PC-3 (cell line): ENCODE results near the gene PALD1. TPM values are rescaled to one million over a fixed set of nuclear protein-coding genes. Genes with fewer than 3 reads are reported as not detected.
A peak's percentile ranks its signal among the peaks of the same experiment; 100 is the strongest.

ENCODE experiments used
- ATAC-seq: fragments of 200-7000 bp; cut with Tn5 transposase; 2 replicates; pipeline ENCODE4 v1.9.1; 2020; ENCODE audit warnings: mild to moderate bottlenecking, moderate library complexity
- BruUV-seq: library from RNA; stranded (reverse); fragments of 400-500 nt; replicated peaks from 2 replicates; lab custom pipeline; 2021; lab: Mats Ljungman, UMichigan
- CTCF ChIA-PET: fragments of 300-600 bp; sonication (Branson Sonifier 250); formaldehyde crosslinking; loops from one replicate; lab custom pipeline; 2022; ENCODE audit warnings: antibody characterized with exemption; lab: Charles Lee
- POLR2A ChIA-PET: fragments of 300-600 bp; sonication (Branson Sonifier 250); formaldehyde crosslinking; loops from one replicate; lab custom pipeline; 2022; ENCODE audit warnings: antibody characterized with exemption; ENCODE audit not compliant: unreplicated experiment; lab: Charles Lee
- DNase-seq: peaks from one replicate; pipeline ENCODE4 v3.0.0-alpha.2; 2015
- H2AFZ ChIP-seq: fragments of 300-600 bp; sonication (generic); 2 replicates; pipeline ENCODE4 v1.6.0; 2016; ENCODE audit warnings: antibody characterized with exemption, low read length
- H3F3A ChIP-seq: fragments of 300-600 bp; sonication (generic); one replicate; pipeline ENCODE4 v1.6.0; 2017; ENCODE audit warnings: antibody characterized with exemption, low read length, control low read depth, mild to moderate bottlenecking; ENCODE audit not compliant: unreplicated experiment
- H3K27ac ChIP-seq: fragments of 300-600 bp; sonication (generic); 2 replicates; pipeline ENCODE4 v1.5.1; 2016; ENCODE audit warnings: mild to moderate bottlenecking, low read length
- H3K27me3 ChIP-seq: fragments of 300-600 bp; sonication (generic); 2 replicates; pipeline ENCODE4 v1.6.1; 2016; ENCODE audit warnings: low read length, mixed read lengths
- H3K36me3 ChIP-seq: fragments of 300-600 bp; sonication (generic); 2 replicates; pipeline ENCODE4 v1.6.1; 2016; ENCODE audit warnings: low read depth, mixed run types, low read length, mixed read lengths
- H3K4me1 ChIP-seq: fragments of 300-600 bp; sonication (generic); 2 replicates; pipeline ENCODE4 v1.5.1; 2016; ENCODE audit warnings: low read length; ENCODE audit not compliant: insufficient read depth
- H3K4me2 ChIP-seq: fragments of 300-600 bp; sonication (generic); 2 replicates; pipeline ENCODE4 v1.6.0; 2016; ENCODE audit warnings: low read length
- H3K4me3 ChIP-seq: fragments of 300-600 bp; sonication (generic); 2 replicates; pipeline ENCODE4 v1.5.1; 2016; ENCODE audit warnings: mild to moderate bottlenecking, low read length, mixed read lengths
- H3K79me2 ChIP-seq: fragments of 300-600 bp; sonication (generic); 2 replicates; pipeline ENCODE4 v1.6.1; 2017; ENCODE audit warnings: low read length, mixed read lengths
- H3K9ac ChIP-seq: fragments of 300-600 bp; sonication (generic); 2 replicates; pipeline ENCODE4 v1.6.0; 2016; ENCODE audit warnings: mild to moderate bottlenecking, low read length
- H3K9me2 ChIP-seq: fragments of 300-600 bp; sonication (generic); replicated peaks from 2 replicates; pipeline ENCODE4 v1.6.1; 2016; ENCODE audit warnings: mixed run types, low read length, mixed read lengths
- H3K9me3 ChIP-seq: fragments of 300-600 bp; sonication (generic); 2 replicates; pipeline ENCODE4 v1.6.1; 2016; ENCODE audit warnings: low read length, mixed read lengths
- H4K20me1 ChIP-seq: fragments of 300-600 bp; sonication (generic); 2 replicates; pipeline ENCODE4 v1.6.1; 2016; ENCODE audit warnings: low read length, mixed read lengths
- CTCF ChIP-seq: fragments of 300-600 bp; sonication (generic); conservative IDR thresholded peaks from 2 replicates; pipeline ENCODE4 v1.5.1; 2017; ENCODE audit warnings: antibody characterized with exemption, low read depth, mild to moderate bottlenecking, low read length
- EZH2 ChIP-seq: fragments of 300-600 bp; sonication (generic); IDR thresholded peaks from one replicate; pipeline ENCODE4 v1.6.1; 2017; ENCODE audit warnings: antibody characterized with exemption, mild to moderate bottlenecking, low read length; ENCODE audit not compliant: unreplicated experiment
- EZH2phosphoT487 ChIP-seq: fragments of 300-600 bp; sonication (generic); IDR thresholded peaks from 2 replicates; pipeline ENCODE4 v1.6.1; 2018; ENCODE audit warnings: mild to moderate bottlenecking, antibody characterized with exemption, low read length, borderline replicate concordance
- intact Hi-C: fragments of 100-400 bp; cut with micrococcal nuclease; formaldehyde crosslinking; loops from 2 replicates; pipeline ENCODE4 v1.9.0; 2023
- total RNA-seq: library from RNA; depleted of rRNA; stranded (reverse); fragments of >200 nt; gene quantifications from 2 replicates; pipeline ENCODE4 v1.2.3, GENCODE V29; 2014

PALD1 gene
- total RNA-seq, 1 experiment from 2014 or later: 0.80 TPM

GRCh38 chr10:70532554-70533188, 54.1 kb downstream of the PALD1 start:
- ATAC-seq (no peak), DNase-seq (no peak)
- Histone ChIP-seq H3F3A (no peaks in the 10 kb centered on the region), H3K4me2 (no peak overlapping the region), H3K4me1 (peaks cover 7% of the 10 kb centered on the region; the same call in 1 of the 2 replicates), H3K9me2 (no peaks in the 10 kb centered on the region), H3K79me2 (no peaks in the 10 kb centered on the region), H3K9me3 (no peaks in the 10 kb centered on the region), H3K27me3 (no peaks in the 10 kb centered on the region), H3K36me3 (no peaks in the 10 kb centered on the region), H2AFZ (no peak overlapping the region), H3K27ac (no peak overlapping the region), H3K4me3 (no peak overlapping the region), H3K9ac (no peak overlapping the region), H4K20me1 (no peaks in the 10 kb centered on the region)
- TF ChIP-seq CTCF: 0 out of 2 replicates have a peak, but pooled peaks have one; percentile 20
- TF ChIP-seq EZH2phosphoT487: no peak
- POLR2A ChIA-PET: no interaction called here
- intact Hi-C loops: no loop called here
- CTCF ChIA-PET: no interaction called here
- no TSS peak for BruUV-seq

DNA sequence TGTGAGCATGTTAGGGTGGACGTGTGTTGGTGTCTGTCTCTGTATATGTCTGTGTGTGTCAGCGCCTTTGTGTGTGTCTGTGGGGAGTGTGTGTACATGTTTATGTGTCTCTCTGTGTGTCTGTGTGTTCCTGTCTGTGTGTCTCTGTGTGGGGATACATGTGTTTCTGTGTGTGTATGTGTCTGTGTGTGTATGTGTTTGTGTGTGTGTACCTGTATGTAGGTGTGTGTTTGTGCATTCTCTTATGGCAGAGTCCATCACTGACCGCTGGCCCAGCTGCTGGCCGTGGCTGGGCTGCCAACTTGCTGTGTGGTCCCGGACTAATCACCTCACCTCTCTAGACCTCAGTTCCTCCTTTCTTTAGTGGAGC, 54.6 kb downstream of the PALD1 start:
- intact Hi-C loops: no loop called here
- CTCF ChIA-PET: interaction anchor here (1.0 kb wide), 1 partner anchor 72 kb away, joined by 4 read pairs; no protein-coding TSS in a partner anchor
- POLR2A ChIA-PET: no interaction called here
- no peak overlapping the region for H3K4me2 ChIP-seq
- no peaks in the 10 kb centered on the region for H3K36me3 ChIP-seq
- H3F3A ChIP-seq: no peaks in the 10 kb centered on the region
- H3K9ac ChIP-seq: no peak overlapping the region
- no peak for ATAC-seq
- H3K4me3 ChIP-seq: no peak overlapping the region
- no peaks in the 10 kb centered on the region for H4K20me1 ChIP-seq
- no peaks in the 10 kb centered on the region for H3K79me2 ChIP-seq
- no peak overlapping the region for H3K27ac ChIP-seq
- no peaks in the 10 kb centered on the region for H3K9me2 ChIP-seq
- no peak for DNase-seq
- H3K9me3 ChIP-seq: no peaks in the 10 kb centered on the region
- no peak overlapping the region for H2AFZ ChIP-seq
- H3K27me3 ChIP-seq: no peaks in the 10 kb centered on the region
- TF ChIP-seq EZH2: no peak
- TF ChIP-seq EZH2phosphoT487: no peak
- no peak for TF ChIP-seq CTCF
- no TSS peak for BruUV-seq
- H3K4me1 ChIP-seq: peaks cover 7% of the 10 kb centered on the region; the same call in 1 of the 2 replicates

- H4K20me1 ChIP-seq: no peaks in the 10 kb centered on the region
- no peak overlapping the region for H3K4me3 ChIP-seq
- ATAC-seq (no peak), DNase-seq (no peak)
- no TSS peak for BruUV-seq
- no peaks in the 10 kb centered on the region for H3K27me3 ChIP-seq
- TF ChIP-seq EZH2 (no peak), CTCF (peak; percentile 29; the same call in 1 of the 2 replicates), EZH2phosphoT487 (no peak)
- H3K9ac ChIP-seq: no peak overlapping the region
- H3K27ac ChIP-seq: no peak overlapping the region
- CTCF ChIA-PET: no interaction called here
- H3K79me2 ChIP-seq: no peaks in the 10 kb centered on the region
- no peaks in the 10 kb centered on the region for H3K36me3 ChIP-seq
- H3K4me1 ChIP-seq: peaks cover 7% of the 10 kb centered on the region; the same call in 1 of the 2 replicates
- POLR2A ChIA-PET: no interaction called here
- H3K9me2 ChIP-seq: no peaks in the 10 kb centered on the region
- intact Hi-C loops: no loop called here
- no peak overlapping the region for H2AFZ ChIP-seq
- no peak overlapping the region for H3K4me2 ChIP-seq
- H3K9me3 ChIP-seq: no peaks in the 10 kb centered on the region
- no peaks in the 10 kb centered on the region for H3F3A ChIP-seq
Measured at GRCh38 chr10:70534281-70534680, 55.7 kb downstream of the PALD1 start.
